Measurements from ENCODE around the gene ODC1. TPM values are rescaled to one million over a fixed set of nuclear protein-coding genes. Genes with fewer than 3 reads are reported as not detected.

ODC1 gene
- total RNA-seq, 1 donor from 2014 or later: 12.1 TPM

- TF ChIP-seq CTCF (IDR thresholded peaks at IDR 0.05; ENCODE audit: unreplicated experiment): no peak
- Mint-ChIP-seq H3K27me3 (ENCODE audit: unreplicated experiment) (peaks cover 6% of the 10 kb centered on the region), H3K9me3 (ENCODE audit: unreplicated experiment) (no peaks in the 10 kb centered on the region), H3K36me3 (ENCODE audit: low read depth, unreplicated experiment) (peaks cover 15% of the 10 kb centered on the region), H3K4me3 (ENCODE audit: unreplicated experiment) (no peak overlapping the region), H3K27ac (ENCODE audit: unreplicated experiment) (peak overlapping the region; percentile 80), H3K4me1 (ENCODE audit: unreplicated experiment) (peaks cover 36% of the 10 kb centered on the region)
- DNase-seq (ENCODE audit: low spot score): peak; percentile 19
These were observed 55.0 kb downstream of the ODC1 start for GRCh38 chr2:10392951-10393639.

GRCh38 chr2:10392548-10392947 is 55.6 kb downstream of the ODC1 start:
- DNase-seq (ENCODE audit: low spot score): no peak
- H3K4me1 Mint-ChIP-seq (ENCODE audit: unreplicated experiment): peaks cover 33% of the 10 kb centered on the region
- H3K27ac Mint-ChIP-seq (ENCODE audit: unreplicated experiment): peak overlapping the region; percentile 80
- peaks cover 2% of the 10 kb centered on the region for H3K27me3 Mint-ChIP-seq (ENCODE audit: unreplicated experiment)
- TF ChIP-seq CTCF (IDR thresholded peaks at IDR 0.05; ENCODE audit: unreplicated experiment): no peak
- peaks cover 11% of the 10 kb centered on the region for H3K36me3 Mint-ChIP-seq (ENCODE audit: low read depth, unreplicated experiment)
- H3K9me3 Mint-ChIP-seq (ENCODE audit: unreplicated experiment): no peaks in the 10 kb centered on the region
- H3K4me3 Mint-ChIP-seq (ENCODE audit: unreplicated experiment): no peak overlapping the region

GRCh38 chr2:10392100-10392499 is 56.0 kb downstream of the ODC1 start:
- Mint-ChIP-seq H3K27me3 (ENCODE audit: unreplicated experiment) (peaks cover 6% of the 10 kb centered on the region), H3K4me3 (ENCODE audit: unreplicated experiment) (no peak overlapping the region), H3K9me3 (ENCODE audit: unreplicated experiment) (no peaks in the 10 kb centered on the region), H3K27ac (ENCODE audit: unreplicated experiment) (peak overlapping the region; percentile 80), H3K4me1 (ENCODE audit: unreplicated experiment) (peaks cover 35% of the 10 kb centered on the region), H3K36me3 (ENCODE audit: low read depth, unreplicated experiment) (peaks cover 11% of the 10 kb centered on the region)
- TF ChIP-seq CTCF (IDR thresholded peaks at IDR 0.05; ENCODE audit: unreplicated experiment): no peak
- DNase-seq (ENCODE audit: low spot score): no peak

GRCh38 chr2:10390369-10390801 is 57.7 kb downstream of the ODC1 start:
- H3K36me3 Mint-ChIP-seq (ENCODE audit: low read depth, unreplicated experiment): peaks cover 11% of the 10 kb centered on the region
- H3K27ac Mint-ChIP-seq (ENCODE audit: unreplicated experiment): no peak overlapping the region
- peaks cover 41% of the 10 kb centered on the region for H3K4me1 Mint-ChIP-seq (ENCODE audit: unreplicated experiment)
- no peak for TF ChIP-seq CTCF (IDR thresholded peaks at IDR 0.05; ENCODE audit: unreplicated experiment)
- H3K4me3 Mint-ChIP-seq (ENCODE audit: unreplicated experiment): no peak overlapping the region
- H3K9me3 Mint-ChIP-seq (ENCODE audit: unreplicated experiment): no peaks in the 10 kb centered on the region
- H3K27me3 Mint-ChIP-seq (ENCODE audit: unreplicated experiment): peaks cover 7% of the 10 kb centered on the region
- no peak for DNase-seq (ENCODE audit: low spot score)

Other genes with a start within 250 kb of the ODC1 start
- gene HPCAL1, start 145.4 kb downstream of the ODC1 start, total RNA-seq (ENCODE audit: unreplicated experiment): 34.6 TPM
- gene NOL10, start 241.6 kb upstream of the ODC1 start, total RNA-seq (ENCODE audit: unreplicated experiment): 19.6 TPM

Measured in endothelial cell (in vitro differentiated cells).